ENCODE measurements around the gene ARHGAP40. TPM values are rescaled to one million over a fixed set of nuclear protein-coding genes. Genes with fewer than 3 reads are reported as not detected.

The ARHGAP40 gene
- total and polyA plus RNA-seq, 2 of the 13 experiments (the other 11 are each of a cell fraction or from before 2014, with no cell fraction given), result 0.75 to 2.1 TPM

DNA sequence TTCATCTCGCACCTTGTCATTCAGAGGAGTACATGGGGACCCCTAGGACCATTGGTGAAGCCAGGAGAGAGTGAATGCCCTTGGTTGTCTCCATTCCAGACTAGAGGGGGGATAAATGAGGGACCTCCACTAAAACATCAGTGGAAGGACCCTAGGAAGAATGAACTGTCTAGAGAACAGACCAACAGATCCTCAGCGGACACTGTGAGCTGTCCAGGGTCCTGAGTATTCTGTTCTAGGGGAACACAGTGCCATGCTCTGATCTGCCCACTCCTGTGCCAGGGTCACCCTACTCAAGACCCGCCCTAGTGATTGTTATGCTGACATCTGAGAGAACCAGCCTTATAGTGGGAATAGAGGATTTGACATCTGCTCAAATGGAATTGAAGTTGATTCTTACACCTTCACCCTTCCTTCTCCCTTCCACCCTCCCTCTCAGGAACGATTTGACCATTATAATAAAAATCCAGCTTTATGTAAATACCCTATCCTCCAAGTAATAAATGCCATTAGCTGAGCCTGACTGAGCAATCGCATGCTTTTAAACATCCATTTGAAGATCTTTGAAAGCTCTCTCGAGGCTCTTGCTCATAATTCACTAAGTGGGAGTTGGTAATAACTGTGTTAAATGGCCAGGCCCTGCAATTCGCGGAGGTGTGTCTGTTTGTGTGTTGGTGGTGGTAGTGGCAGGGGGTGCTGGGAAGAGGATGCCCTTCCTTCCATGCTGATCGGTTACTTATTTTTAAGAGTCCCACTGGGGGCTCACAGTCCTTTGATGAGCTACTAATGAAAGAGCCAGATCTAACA, 79.1 kb downstream of the ARHGAP40 start (continued):
- peak; percentile 40; the same call in 1 of the 2 replicates for TF ChIP-seq ZNF558 (CRISPR knock-in tag; IDR thresholded peaks at IDR 0.05; ENCODE audit: borderline replicate concordance)
- TF ChIP-seq, protein P1, sequence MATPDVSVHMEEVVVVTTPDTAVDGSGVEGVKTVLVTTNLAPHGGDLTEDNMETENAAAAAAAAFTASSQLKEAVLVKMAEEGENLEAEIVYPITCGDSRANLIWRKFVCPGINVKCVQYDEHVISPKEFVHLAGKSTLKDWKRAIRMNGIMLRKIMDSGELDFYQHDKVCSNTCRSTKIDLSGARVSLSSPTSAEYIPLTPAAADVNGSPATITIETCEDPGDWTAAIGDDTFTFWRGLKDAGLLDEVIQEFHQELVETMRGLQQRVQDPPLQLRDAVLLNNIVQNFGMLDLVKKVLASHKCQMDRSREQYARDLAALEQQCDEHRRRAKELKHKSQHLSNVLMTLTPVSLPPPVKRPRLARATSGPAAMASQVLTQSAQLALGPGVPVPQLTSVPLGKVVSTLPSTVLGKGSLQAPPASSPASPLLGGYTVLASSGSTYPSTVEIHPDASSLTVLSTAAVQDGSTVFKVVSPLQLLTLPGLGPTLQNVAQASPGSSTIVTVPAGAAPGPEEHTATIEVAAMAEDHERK (CRISPR knock-in tag; IDR thresholded peaks at IDR 0.05; ENCODE audit: low read depth), result no peak
- TF ChIP-seq HOXA7 (CRISPR knock-in tag; IDR thresholded peaks at IDR 0.05), result no peak
- TF ChIP-seq ZBTB33 (CRISPR knock-in tag; IDR thresholded peaks at IDR 0.05), result no peak
- no peak for TF ChIP-seq ZC3H4 (CRISPR knock-in tag; IDR thresholded peaks at IDR 0.05; ENCODE audit: borderline replicate concordance)
- TF ChIP-seq JDP2 (CRISPR knock-in tag; IDR thresholded peaks at IDR 0.05; ENCODE audit: borderline replicate concordance), result no peak; the same call in 1 of the 2 replicates
- TF ChIP-seq ZFP36 (IDR thresholded peaks at IDR 0.05; ENCODE audit: borderline replicate concordance, low read depth, low read length, partially characterized antibody), result no peak
- no peak for TF ChIP-seq ZNF839 (CRISPR knock-in tag; IDR thresholded peaks at IDR 0.05; ENCODE audit: borderline replicate concordance)
- 0 out of 2 replicates have a peak, but pooled peaks have one; percentile 11 for TF ChIP-seq SP4 (CRISPR knock-in tag; IDR thresholded peaks at IDR 0.05)
- TF ChIP-seq ZNF12 (CRISPR knock-in tag; IDR thresholded peaks at IDR 0.05), result peak; percentile 71; the same call in 1 of the 2 replicates
- no peak for TF ChIP-seq ZNF567 (CRISPR knock-in tag; IDR thresholded peaks at IDR 0.05; ENCODE audit: borderline replicate concordance)
- TF ChIP-seq HIVEP1 (CRISPR knock-in tag; IDR thresholded peaks at IDR 0.05), result no peak
- no peak for TF ChIP-seq ZNF382 (CRISPR knock-in tag; IDR thresholded peaks at IDR 0.05; ENCODE audit: borderline replicate concordance)
- TF ChIP-seq SP140L (CRISPR knock-in tag; IDR thresholded peaks at IDR 0.05; ENCODE audit: borderline replicate concordance), result no peak; the same call in 1 of the 2 replicates
- no peak for TF ChIP-seq DMAP1 (CRISPR knock-in tag; IDR thresholded peaks at IDR 0.05)
- TF ChIP-seq U2AF1 (optimal IDR thresholded peaks at IDR 0.05; ENCODE audit: low read depth, low read length), result no peak
- no peak for TF ChIP-seq KMT2B (CRISPR knock-in tag; IDR thresholded peaks at IDR 0.05)
- no peak for TF ChIP-seq SMAD1 (CRISPR knock-in tag; IDR thresholded peaks at IDR 0.05; ENCODE audit: borderline replicate concordance, low read depth)
- peak; percentile 38; the same call in 1 of the 2 replicates for TF ChIP-seq SNAI1 (CRISPR knock-in tag; IDR thresholded peaks at IDR 0.05; ENCODE audit: borderline replicate concordance)
- TF ChIP-seq ARNT (IDR thresholded peaks at IDR 0.05), result no peak
- TF ChIP-seq, protein P2, sequence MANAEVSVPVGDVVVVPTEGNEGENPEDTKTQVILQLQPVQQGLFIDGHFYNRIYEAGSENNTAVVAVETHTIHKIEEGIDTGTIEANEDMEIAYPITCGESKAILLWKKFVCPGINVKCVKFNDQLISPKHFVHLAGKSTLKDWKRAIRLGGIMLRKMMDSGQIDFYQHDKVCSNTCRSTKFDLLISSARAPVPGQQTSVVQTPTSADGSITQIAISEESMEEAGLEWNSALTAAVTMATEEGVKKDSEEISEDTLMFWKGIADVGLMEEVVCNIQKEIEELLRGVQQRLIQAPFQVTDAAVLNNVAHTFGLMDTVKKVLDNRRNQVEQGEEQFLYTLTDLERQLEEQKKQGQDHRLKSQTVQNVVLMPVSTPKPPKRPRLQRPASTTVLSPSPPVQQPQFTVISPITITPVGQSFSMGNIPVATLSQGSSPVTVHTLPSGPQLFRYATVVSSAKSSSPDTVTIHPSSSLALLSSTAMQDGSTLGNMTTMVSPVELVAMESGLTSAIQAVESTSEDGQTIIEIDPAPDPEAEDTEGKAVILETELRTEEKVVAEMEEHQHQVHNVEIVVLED (CRISPR knock-in tag; IDR thresholded peaks at IDR 0.05; ENCODE audit: borderline replicate concordance), result no peak
- no peak for TF ChIP-seq BCLAF1 (IDR thresholded peaks at IDR 0.05)
